Measurements from ENCODE around the gene FUNDC1.

Gene FUNDC1

GRCh38 chrX:44483965-44484606, 58.6 kb downstream of the FUNDC1 start:
- DNase-seq (ENCODE audit: low read depth), result peak; percentile 2
- TF ChIP-seq CTCF (conservative IDR thresholded peaks at IDR 0.05; ENCODE audit: low read depth, low read length), result no peak
- no peak overlapping the region for H3K4me3 ChIP-seq (ENCODE audit: low read depth, low read length)

- no peak overlapping the region for H3K4me3 ChIP-seq (ENCODE audit: low read depth, low read length)
- DNase-seq (ENCODE audit: low read depth), result no peak
- TF ChIP-seq CTCF (conservative IDR thresholded peaks at IDR 0.05; ENCODE audit: low read depth, low read length), result no peak
Observed at GRCh38 chrX:44482575-44482974, 60.1 kb downstream of the FUNDC1 start.

- DNase-seq (ENCODE audit: low read depth), result no peak
- TF ChIP-seq CTCF (conservative IDR thresholded peaks at IDR 0.05; ENCODE audit: low read depth, low read length), result no peak
- no peak overlapping the region for H3K4me3 ChIP-seq (ENCODE audit: low read depth, low read length)
Observed at GRCh38 chrX:44480591-44480990, 62.1 kb downstream of the FUNDC1 start.

GRCh38 chrX:44474410-44474809, 68.2 kb downstream of the FUNDC1 start:
- DNase-seq (ENCODE audit: low read depth), result no peak
- no peak for TF ChIP-seq CTCF (conservative IDR thresholded peaks at IDR 0.05; ENCODE audit: low read depth, low read length)
- H3K4me3 ChIP-seq (ENCODE audit: low read depth, low read length), result no peak overlapping the region
